GM12878 (cell line): ENCODE data around the gene AQP3. TPM values are rescaled to one million over a fixed set of nuclear protein-coding genes. Genes with fewer than 3 reads are reported as not detected.

Experiments used
- microRNA-seq: library from miRNA; unstranded; fragments of <30 nt; microRNA quantifications from one replicate; pipeline ENCODE4, GENCODE V29; 2018
- polyA plus RNA-seq, 11 experiments: library from polyadenylated mRNA; depleted of rRNA in 4 of 11; unstranded in 6 of 11; stranded (reverse) in 5 of 11; fragments of >200 nt; fragmentation: Nextera tagmentation in 4 of 11; fragmentation: Illumina TruSeq in 1 of 11; extraction: Ambion mirVana in 4 of 11; extraction: Trizol in 1 of 11; gene quantifications; 1 replicate in 1 of 11; 2 replicates in 10 of 11; pipeline versions ENCODE4 v1.2.1 to v1.2.3, GENCODE V29; 2011 to 2016; ENCODE audit warnings: inconsistent platforms in 2 of 11, missing spikeins in 2 of 11, low read depth in 1 of 11
- small RNA-seq: library from RNA; depleted of rRNA; stranded (forward); fragments of <200 nt; gene quantifications from one replicate; pipeline ENCODE3, GENCODE V24; 2014
- total RNA-seq, 4 experiments: library from RNA; depleted of rRNA in 3 of 4; stranded (reverse); fragments of >200 nt in 3 of 4; fragmentation: Illumina TruSeq in 1 of 4; extraction: Trizol in 1 of 4; gene quantifications; 2 replicates each; pipeline versions ENCODE4 v1.2.1 to v1.2.3, GENCODE V29; 2013 to 2021

AQP3 gene
- total and polyA plus RNA-seq, 10 of the 15 experiments (the other 5 are each of a cell fraction or from before 2014, with no cell fraction given): 0.60 to 11.8 (median 4.5) TPM

Small RNA genes within 50 kb of the gene (microRNA-seq; reads per million reads assigned to microRNA genes)
- 3.0 reads per million, percentile 15 among the genes with 10 or more reads in this experiment for gene MIR6851

Small RNA genes within 50 kb of the gene (small RNA-seq; reads per million reads assigned to genes)
- gene AL356218.2 (not detected), gene MIR6851 (not detected)

Other genes starting within 250 kb of the AQP3 start
- gene SPINK4, start 207.4 kb downstream of the AQP3 start, total RNA-seq (2014; rRNA removed): not detected in 2 replicates
- gene SPINK4, start 207.4 kb downstream of the AQP3 start, total RNA-seq (2014; rRNA removed; fragmentation: Illumina TruSeq; extraction: Trizol): not detected in 2 replicates
- not detected in 2 replicates for gene SPINK4, start 207.4 kb downstream of the AQP3 start, total RNA-seq (2021)
- not detected in 2 replicates for gene SPINK4, start 207.4 kb downstream of the AQP3 start, polyA plus RNA-seq (2011; rRNA removed)
- not detected in 2 replicates for gene SPINK4, start 207.4 kb downstream of the AQP3 start, polyA plus RNA-seq (2014; fragmentation: Illumina TruSeq; extraction: Trizol)
- not detected for gene SPINK4, start 207.4 kb downstream of the AQP3 start, polyA plus RNA-seq (2014; fragmentation: Nextera tagmentation; extraction: Ambion mirVana)
- gene SPINK4, start 207.4 kb downstream of the AQP3 start, polyA plus RNA-seq (2014; rRNA removed): not detected in 2 replicates
- not detected for gene SPINK4, start 207.4 kb downstream of the AQP3 start, polyA plus RNA-seq (2016; fragmentation: Nextera tagmentation; extraction: Ambion mirVana)
- 46.3 and 50.0 TPM in 2 replicates for gene BAG1, start 182.9 kb downstream of the AQP3 start, total RNA-seq (2014; rRNA removed)
- gene BAG1, start 182.9 kb downstream of the AQP3 start, total RNA-seq (2014; rRNA removed; fragmentation: Illumina TruSeq; extraction: Trizol): 67.9 and 72.1 TPM in 2 replicates
- gene BAG1, start 182.9 kb downstream of the AQP3 start, total RNA-seq (2021): 120 and 121 TPM in 2 replicates
- 43.9 and 54.3 TPM in 2 replicates for gene BAG1, start 182.9 kb downstream of the AQP3 start, polyA plus RNA-seq (2011; rRNA removed)
- gene BAG1, start 182.9 kb downstream of the AQP3 start, polyA plus RNA-seq (2014; fragmentation: Illumina TruSeq; extraction: Trizol): 60.8 and 65.6 TPM in 2 replicates
- gene BAG1, start 182.9 kb downstream of the AQP3 start, polyA plus RNA-seq (2014; fragmentation: Nextera tagmentation; extraction: Ambion mirVana): 10 to 100 TPM; 11.6 to 43.8 TPM
- gene BAG1, start 182.9 kb downstream of the AQP3 start, polyA plus RNA-seq (2014; rRNA removed): 107 and 115 TPM in 2 replicates
- gene BAG1, start 182.9 kb downstream of the AQP3 start, polyA plus RNA-seq (2016; fragmentation: Nextera tagmentation; extraction: Ambion mirVana): 100 to 1,000 TPM; 120 to 135 TPM
- 40.3 and 55.7 TPM in 2 replicates for gene CHMP5, start 182.5 kb downstream of the AQP3 start, total RNA-seq (2014; rRNA removed)
- gene CHMP5, start 182.5 kb downstream of the AQP3 start, total RNA-seq (2014; rRNA removed; fragmentation: Illumina TruSeq; extraction: Trizol): 68.7 and 75.7 TPM in 2 replicates
- 50.6 and 56.7 TPM in 2 replicates for gene CHMP5, start 182.5 kb downstream of the AQP3 start, total RNA-seq (2021)
- gene CHMP5, start 182.5 kb downstream of the AQP3 start, polyA plus RNA-seq (2011; rRNA removed): 179 and 312 TPM in 2 replicates
- 79.0 and 91.5 TPM in 2 replicates for gene CHMP5, start 182.5 kb downstream of the AQP3 start, polyA plus RNA-seq (2014; fragmentation: Illumina TruSeq; extraction: Trizol)
- gene CHMP5, start 182.5 kb downstream of the AQP3 start, polyA plus RNA-seq (2014; fragmentation: Nextera tagmentation; extraction: Ambion mirVana): 100 to 1,000 TPM; 121 to 152 TPM
- 41.8 and 65.1 TPM in 2 replicates for gene CHMP5, start 182.5 kb downstream of the AQP3 start, polyA plus RNA-seq (2014; rRNA removed)
- gene CHMP5, start 182.5 kb downstream of the AQP3 start, polyA plus RNA-seq (2016; fragmentation: Nextera tagmentation; extraction: Ambion mirVana): 10 to 100 TPM; 78.3 to 83.8 TPM
- gene NFX1, start 157.1 kb downstream of the AQP3 start, total RNA-seq (2014; rRNA removed): 31.7 and 33.0 TPM in 2 replicates
- 32.4 and 33.8 TPM in 2 replicates for gene NFX1, start 157.1 kb downstream of the AQP3 start, total RNA-seq (2014; rRNA removed; fragmentation: Illumina TruSeq; extraction: Trizol)
- 32.6 and 37.7 TPM in 2 replicates for gene NFX1, start 157.1 kb downstream of the AQP3 start, total RNA-seq (2021)
- 43.6 and 44.2 TPM in 2 replicates for gene NFX1, start 157.1 kb downstream of the AQP3 start, polyA plus RNA-seq (2011; rRNA removed)
- 44.4 and 46.0 TPM in 2 replicates for gene NFX1, start 157.1 kb downstream of the AQP3 start, polyA plus RNA-seq (2014; fragmentation: Illumina TruSeq; extraction: Trizol)
- 10 to 100 TPM; 11.9 to 18.6 TPM for gene NFX1, start 157.1 kb downstream of the AQP3 start, polyA plus RNA-seq (2014; fragmentation: Nextera tagmentation; extraction: Ambion mirVana)
- 33.0 and 34.6 TPM in 2 replicates for gene NFX1, start 157.1 kb downstream of the AQP3 start, polyA plus RNA-seq (2014; rRNA removed)
- gene NFX1, start 157.1 kb downstream of the AQP3 start, polyA plus RNA-seq (2016; fragmentation: Nextera tagmentation; extraction: Ambion mirVana): 10 to 100 TPM; 42.6 to 45.1 TPM
- not detected in 2 replicates for gene AQP7, start 45.0 kb downstream of the AQP3 start, total RNA-seq (2014; rRNA removed)
- not detected in 2 replicates for gene AQP7, start 45.0 kb downstream of the AQP3 start, total RNA-seq (2014; rRNA removed; fragmentation: Illumina TruSeq; extraction: Trizol)
- gene AQP7, start 45.0 kb downstream of the AQP3 start, total RNA-seq (2021): not detected in 2 replicates
- 0.04 and 0.06 TPM in 2 replicates for gene AQP7, start 45.0 kb downstream of the AQP3 start, polyA plus RNA-seq (2011; rRNA removed)
- not detected in 2 replicates for gene AQP7, start 45.0 kb downstream of the AQP3 start, polyA plus RNA-seq (2014; fragmentation: Illumina TruSeq; extraction: Trizol)
- gene AQP7, start 45.0 kb downstream of the AQP3 start, polyA plus RNA-seq (2014; fragmentation: Nextera tagmentation; extraction: Ambion mirVana): under 1 TPM in 1 of 2 experiments, not detected in 1; 0.18 TPM
- gene AQP7, start 45.0 kb downstream of the AQP3 start, polyA plus RNA-seq (2014; rRNA removed): 0.04 TPM in 1 of 2 replicates, not detected in the other
- not detected for gene AQP7, start 45.0 kb downstream of the AQP3 start, polyA plus RNA-seq (2016; fragmentation: Nextera tagmentation; extraction: Ambion mirVana)
- gene NOL6, start 26.3 kb upstream of the AQP3 start, total RNA-seq (2014; rRNA removed): 29.4 and 34.0 TPM in 2 replicates
- gene NOL6, start 26.3 kb upstream of the AQP3 start, total RNA-seq (2014; rRNA removed; fragmentation: Illumina TruSeq; extraction: Trizol): 18.8 and 20.7 TPM in 2 replicates
- 51.8 and 53.2 TPM in 2 replicates for gene NOL6, start 26.3 kb upstream of the AQP3 start, total RNA-seq (2021)
- 9.1 and 26.4 TPM in 2 replicates for gene NOL6, start 26.3 kb upstream of the AQP3 start, polyA plus RNA-seq (2011; rRNA removed)
- 26.8 and 36.9 TPM in 2 replicates for gene NOL6, start 26.3 kb upstream of the AQP3 start, polyA plus RNA-seq (2014; fragmentation: Illumina TruSeq; extraction: Trizol)
- 10 to 100 TPM in 1 of 2 experiments, 1 to 10 TPM in 1; 8.3 to 13.2 TPM for gene NOL6, start 26.3 kb upstream of the AQP3 start, polyA plus RNA-seq (2014; fragmentation: Nextera tagmentation; extraction: Ambion mirVana)
- gene NOL6, start 26.3 kb upstream of the AQP3 start, polyA plus RNA-seq (2014; rRNA removed): 32.2 and 40.1 TPM in 2 replicates
- gene NOL6, start 26.3 kb upstream of the AQP3 start, polyA plus RNA-seq (2016; fragmentation: Nextera tagmentation; extraction: Ambion mirVana): 10 to 100 TPM; 40.6 to 47.1 TPM
- gene ANKRD18B, start 76.7 kb upstream of the AQP3 start, total RNA-seq (2014; rRNA removed): not detected in 2 replicates
- gene ANKRD18B, start 76.7 kb upstream of the AQP3 start, total RNA-seq (2014; rRNA removed; fragmentation: Illumina TruSeq; extraction: Trizol): not detected in 2 replicates
- gene ANKRD18B, start 76.7 kb upstream of the AQP3 start, total RNA-seq (2021): not detected in 2 replicates
- gene ANKRD18B, start 76.7 kb upstream of the AQP3 start, polyA plus RNA-seq (2011; rRNA removed): not detected in 2 replicates
- gene ANKRD18B, start 76.7 kb upstream of the AQP3 start, polyA plus RNA-seq (2014; fragmentation: Illumina TruSeq; extraction: Trizol): not detected in 2 replicates
- gene ANKRD18B, start 76.7 kb upstream of the AQP3 start, polyA plus RNA-seq (2014; fragmentation: Nextera tagmentation; extraction: Ambion mirVana): not detected
- not detected in 2 replicates for gene ANKRD18B, start 76.7 kb upstream of the AQP3 start, polyA plus RNA-seq (2014; rRNA removed)
- not detected for gene ANKRD18B, start 76.7 kb upstream of the AQP3 start, polyA plus RNA-seq (2016; fragmentation: Nextera tagmentation; extraction: Ambion mirVana)